HG03139 (cell line): Measurements from ENCODE around the gene FAM83E.
"Not testable (repeated sequence)": the region's sequence is repeated elsewhere in the genome, so short reads cannot be mapped to it uniquely, and the experiment has no call there.

ENCODE experiments used
- ATAC-seq: cut with Tn5 transposase; IDR thresholded peaks from one replicate; pipeline ENCODE4 v1.9.1; 2021; ENCODE audit not compliant: unreplicated experiment

Gene FAM83E

GRCh38 chr19:48641850-48642249 is 27.0 kb upstream of the FAM83E start:
- no peak for ATAC-seq

- ATAC-seq = no peak
These were observed 24.9 kb upstream of the FAM83E start for GRCh38 chr19:48639483-48640375.

GRCh38 chr19:48638831-48639381 is 24.0 kb upstream of the FAM83E start:
- ATAC-seq = no peak

- peak; percentile 17 for ATAC-seq
These were observed 23.3 kb upstream of the FAM83E start for GRCh38 chr19:48637948-48638830.

GRCh38 chr19:48637449-48637947 is 22.6 kb upstream of the FAM83E start:
- ATAC-seq = peak; percentile 48

GRCh38 chr19:48636859-48637448 is 22.1 kb upstream of the FAM83E start, which contains the start of gene DBP:
TSS of gene DBP (minus strand) at chr19:48637379. CDS start at chr19:48636994, 385 bp downstream.
- no peak for ATAC-seq

- ATAC-seq = no peak
These were observed 21.3 kb upstream of the FAM83E start for GRCh38 chr19:48635966-48636858.

- ATAC-seq = no peak
These were observed 20.5 kb upstream of the FAM83E start for GRCh38 chr19:48635263-48635965.

GRCh38 chr19:48634424-48635262 is 19.8 kb upstream of the FAM83E start:
- peak; percentile 39 for ATAC-seq

- no peak for ATAC-seq
These were observed 19.1 kb upstream of the FAM83E start for GRCh38 chr19:48634036-48634342.

- no peak for ATAC-seq
These were observed 18.5 kb upstream of the FAM83E start for GRCh38 chr19:48633148-48634035.

- no peak for ATAC-seq
These were observed 17.8 kb upstream of the FAM83E start for GRCh38 chr19:48632692-48633147.

- not testable (repeated sequence) for ATAC-seq
These were observed 17.4 kb upstream of the FAM83E start for GRCh38 chr19:48632286-48632685.

- ATAC-seq = no peak
These were observed 16.3 kb upstream of the FAM83E start for GRCh38 chr19:48631225-48631624.

GRCh38 chr19:48630296-48631063 is 15.6 kb upstream of the FAM83E start:
- no peak for ATAC-seq

GRCh38 chr19:48629599-48630295 is 14.9 kb upstream of the FAM83E start:
- no peak for ATAC-seq
